Right renal cortex interstitium (tissue), 3 donors: ENCODE data around the gene IGSF11. TPM values are rescaled to one million over a fixed set of nuclear protein-coding genes. Genes with fewer than 3 reads are reported as not detected.
"Not testable (repeated sequence)": the region's sequence is repeated elsewhere in the genome, so short reads cannot be mapped to it uniquely, and the experiment has no call there.

Source experiments
- DNase-seq, 3 donors: peaks; one replicate each; pipeline ENCODE4 v3.0.0-alpha.2; 2013; ENCODE audit warnings: low read depth in 3 of 3, low spot score in 2 of 3
- polyA plus RNA-seq, 3 donors: library from polyadenylated mRNA; unstranded; fragments of 120-200 nt; gene quantifications; one replicate each; pipeline ENCODE4 v1.2.1, GENCODE V29; 2013; ENCODE audit not compliant: insufficient read length in 3 of 3

IGSF11 gene
- polyA plus RNA-seq, 3 donors, result 4.0 to 6.4 (median 5.0) TPM

- DNase-seq, result no peak
Measured at GRCh38 chr3:118890206-118890605, 144.4 kb downstream of the IGSF11 start.

GRCh38 chr3:118889691-118890090 is 145.0 kb downstream of the IGSF11 start:
- DNase-seq, result no peak

DNA sequence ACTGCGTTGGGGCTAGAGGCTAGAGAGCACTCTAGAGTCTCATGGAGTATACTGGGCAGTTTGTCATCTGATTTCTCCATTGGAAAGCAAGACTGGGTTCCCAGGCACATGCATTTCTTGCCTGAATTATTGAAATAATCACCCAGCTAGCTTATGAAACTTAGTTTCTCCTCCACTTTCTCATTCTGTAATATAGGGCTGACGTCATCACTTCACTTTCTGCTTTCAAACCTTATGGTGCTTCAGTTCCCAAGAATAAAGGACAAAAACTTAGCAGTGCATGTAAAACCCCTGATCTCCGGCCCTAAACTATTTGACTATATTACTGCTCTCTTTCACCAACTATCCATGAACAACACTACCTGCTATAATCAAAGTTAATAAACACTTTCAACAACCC is 147.9 kb downstream of the IGSF11 start:
- DNase-seq, result no peak

- peak; percentile 6 to 36 (median 19) for DNase-seq
Measured at GRCh38 chr3:118884748-118885206, 149.9 kb downstream of the IGSF11 start.

DNA sequence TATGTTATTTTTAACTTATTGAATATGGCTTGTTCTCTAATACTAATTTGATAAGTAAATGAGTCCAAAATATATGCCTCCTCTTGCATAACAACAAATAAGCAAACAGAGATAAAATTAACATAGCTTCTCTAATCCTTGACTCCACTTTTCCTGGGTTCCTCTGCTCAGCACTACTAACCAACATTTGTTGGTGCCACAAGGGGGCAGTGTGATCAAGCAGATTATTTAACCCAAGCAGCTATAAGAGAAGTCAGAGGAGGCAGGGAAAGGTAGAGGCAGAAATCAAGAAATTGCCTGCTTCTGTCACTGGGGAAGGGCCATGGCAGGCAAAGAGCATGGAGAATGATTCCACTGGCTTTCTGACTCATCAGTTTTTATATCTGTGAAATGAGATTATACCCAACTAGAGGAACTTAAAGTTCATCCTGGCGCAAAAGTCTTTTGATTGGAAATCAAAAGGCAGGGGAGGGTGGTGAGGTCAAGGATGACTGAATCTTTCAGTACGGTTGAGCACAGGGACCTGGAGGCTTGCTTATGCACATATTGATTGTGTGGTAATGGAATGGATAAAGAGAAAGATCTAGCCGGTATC is 152.2 kb downstream of the IGSF11 start:
- peak; percentile 33 to 40 (median 39) for DNase-seq

GRCh38 chr3:118868051-118868450 is 166.6 kb downstream of the IGSF11 start:
- DNase-seq, result no peak

GRCh38 chr3:118863731-118864322 is 170.8 kb downstream of the IGSF11 start:
- no peak for DNase-seq

- DNase-seq, result no peak
Measured at GRCh38 chr3:118859950-118860349, 174.7 kb downstream of the IGSF11 start.

GRCh38 chr3:118851466-118852193 is 183.0 kb downstream of the IGSF11 start:
- DNase-seq, result not testable (repeated sequence)

GRCh38 chr3:118850687-118851086 is 184.0 kb downstream of the IGSF11 start:
- DNase-seq, result no peak

Other genes starting within 250 kb of the IGSF11 start
- gene TEX55, start 111.3 kb upstream of the IGSF11 start, polyA plus RNA-seq, result not detected
- gene UPK1B, start 138.8 kb upstream of the IGSF11 start, polyA plus RNA-seq, result 10 to 100 TPM in 1 of 3 donors, 1 to 10 TPM in 2; 8.6 to 10.1 (median 9.6) TPM
- gene B4GALT4, start 206.0 kb upstream of the IGSF11 start, polyA plus RNA-seq, result 10 to 100 TPM; 35.4 to 39.2 (median 35.7) TPM